Right kidney (tissue), 1 donor: Measurements from ENCODE around the gene ATP8B2.
"Not testable (repeated sequence)": the region's sequence is repeated elsewhere in the genome, so short reads cannot be mapped to it uniquely, and the experiment has no call there.

ENCODE experiments used
- DNase-seq: peaks from one replicate; pipeline ENCODE4 v3.0.0-alpha.2; 2016

Gene ATP8B2

GRCh38 chr1:154344977-154345837 is 19.9 kb downstream of the ATP8B2 start:
- DNase-seq: no peak

DNA sequence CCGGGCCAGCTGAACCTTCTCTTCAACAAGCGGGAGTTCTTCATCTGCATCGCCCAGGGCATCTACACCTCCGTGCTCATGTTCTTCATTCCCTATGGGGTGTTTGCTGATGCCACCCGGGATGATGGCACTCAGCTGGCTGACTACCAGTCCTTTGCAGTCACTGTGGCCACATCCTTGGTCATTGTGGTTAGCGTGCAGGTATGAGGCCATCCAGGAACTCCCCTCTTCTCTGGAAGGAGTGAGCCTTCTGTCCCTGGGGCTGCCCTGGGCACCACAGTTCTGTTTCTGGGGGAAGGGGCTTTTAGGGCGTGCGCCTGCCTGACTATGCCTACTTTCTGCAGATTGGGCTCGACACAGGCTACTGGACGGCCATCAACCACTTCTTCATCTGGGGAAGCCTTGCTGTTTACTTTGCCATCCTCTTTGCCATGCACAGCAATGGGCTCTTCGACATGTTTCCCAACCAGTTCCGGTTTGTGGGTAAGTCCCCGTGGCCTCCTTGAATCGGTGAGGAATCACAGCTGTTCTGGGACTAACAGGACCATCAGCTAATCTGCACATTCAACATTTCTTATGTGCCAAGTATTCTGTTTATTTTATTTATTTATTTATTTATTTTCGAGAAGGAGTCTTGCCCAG is 21.1 kb downstream of the ATP8B2 start:
- DNase-seq: no peak

- no peak for DNase-seq
Observed at GRCh38 chr1:154347961-154348360, 22.6 kb downstream of the ATP8B2 start.

DNA sequence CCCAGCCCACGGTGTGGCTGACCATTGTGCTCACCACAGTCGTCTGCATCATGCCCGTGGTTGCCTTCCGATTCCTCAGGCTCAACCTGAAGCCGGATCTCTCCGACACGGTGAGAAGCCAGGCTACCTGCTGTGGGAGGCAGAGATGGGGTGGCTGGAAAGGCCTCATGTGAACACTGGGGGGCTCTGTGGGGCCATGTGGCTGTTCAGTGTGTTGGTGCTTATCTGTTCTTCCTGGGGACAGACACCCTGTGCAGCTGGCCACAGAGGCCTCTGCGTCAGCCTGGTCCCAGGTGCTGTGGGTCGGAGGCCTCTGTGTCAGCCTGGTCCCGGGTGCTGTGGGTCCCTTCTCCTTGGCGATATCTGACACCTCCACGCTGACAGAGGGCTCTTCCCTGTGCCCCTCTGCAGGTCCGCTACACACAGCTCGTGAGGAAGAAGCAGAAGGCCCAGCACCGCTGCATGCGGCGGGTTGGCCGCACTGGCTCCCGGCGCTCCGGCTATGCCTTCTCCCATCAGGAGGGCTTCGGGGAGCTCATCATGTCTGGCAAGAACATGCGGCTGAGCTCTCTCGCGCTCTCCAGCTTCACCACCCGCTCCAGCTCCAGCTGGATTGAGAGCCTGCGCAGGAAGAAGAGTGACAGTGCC is 23.2 kb downstream of the ATP8B2 start:
- DNase-seq: no peak

DNA sequence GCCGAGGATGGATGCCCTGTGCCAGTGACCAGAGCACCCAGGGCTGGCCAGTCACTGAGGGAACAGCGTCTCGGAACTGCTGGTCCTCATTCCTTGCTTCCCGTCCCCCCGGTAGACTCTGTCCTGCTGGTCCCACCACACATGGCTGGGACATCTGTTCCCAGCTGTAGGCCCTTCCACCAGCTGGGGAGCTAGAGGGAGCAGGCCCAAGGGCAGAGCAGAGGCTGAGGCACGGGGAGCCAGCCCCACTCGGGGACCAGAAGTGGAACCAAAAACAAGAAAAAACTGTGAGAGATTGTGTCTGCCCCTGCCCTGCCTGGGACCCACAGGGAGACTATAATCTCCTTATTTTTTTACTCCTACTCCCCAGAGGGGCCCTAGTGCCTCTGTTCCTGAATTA is 23.8 kb downstream of the ATP8B2 start:
- DNase-seq: no peak

DNA sequence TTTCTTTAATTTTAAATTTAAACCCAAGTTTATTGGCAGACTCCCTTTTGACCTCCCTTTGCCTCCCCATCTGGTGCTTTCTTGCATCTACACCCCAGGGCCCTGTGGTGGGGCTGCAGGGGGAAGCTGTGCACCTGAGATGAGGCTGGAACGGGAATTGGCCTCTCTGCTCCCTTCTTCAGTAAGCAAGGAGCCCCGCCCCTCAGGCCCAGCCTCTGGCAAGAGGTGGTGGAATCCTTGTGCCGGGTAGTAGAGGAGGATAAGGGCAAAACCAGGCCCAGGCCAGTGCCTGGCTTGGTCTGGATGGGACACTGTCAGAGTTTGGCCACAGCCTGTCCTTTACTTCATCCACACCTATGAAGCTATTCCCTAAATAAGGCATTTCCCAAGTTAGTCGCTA is 25.1 kb downstream of the ATP8B2 start:
- no peak for DNase-seq

DNA sequence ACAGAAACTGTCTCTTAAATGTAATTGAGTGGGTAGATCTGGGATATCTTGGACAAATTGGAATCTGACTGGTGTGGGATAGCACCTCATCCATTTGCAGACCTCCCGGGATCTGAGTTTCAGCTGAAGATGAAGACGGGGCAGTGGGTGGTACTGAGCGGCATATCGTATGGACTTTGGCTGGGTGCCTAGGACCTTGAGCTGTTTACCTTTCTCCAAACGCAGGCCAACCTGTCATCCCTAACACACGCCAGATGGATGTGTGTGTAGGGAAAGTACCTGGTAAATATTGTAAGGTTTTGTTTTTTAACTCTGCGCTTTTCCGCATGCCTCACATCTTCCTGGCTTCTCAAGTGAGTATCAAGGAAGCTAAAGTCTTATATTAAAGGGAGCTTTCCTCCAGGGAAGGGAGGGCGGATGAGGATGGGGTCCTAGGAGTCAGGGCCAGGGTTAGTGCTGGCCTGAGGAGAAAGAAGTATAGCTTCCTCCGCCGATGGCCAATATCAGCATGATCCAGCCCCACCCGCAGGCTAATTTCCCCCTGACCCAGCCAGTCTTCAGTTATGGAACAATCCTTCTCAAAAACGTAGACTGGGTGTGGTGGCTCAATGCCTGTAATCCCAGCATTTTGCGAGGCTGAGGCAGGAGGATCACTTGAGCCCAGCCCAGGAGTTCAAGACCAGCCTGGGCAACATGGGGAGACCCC is 26.2 kb downstream of the ATP8B2 start:
- DNase-seq: no peak

DNA sequence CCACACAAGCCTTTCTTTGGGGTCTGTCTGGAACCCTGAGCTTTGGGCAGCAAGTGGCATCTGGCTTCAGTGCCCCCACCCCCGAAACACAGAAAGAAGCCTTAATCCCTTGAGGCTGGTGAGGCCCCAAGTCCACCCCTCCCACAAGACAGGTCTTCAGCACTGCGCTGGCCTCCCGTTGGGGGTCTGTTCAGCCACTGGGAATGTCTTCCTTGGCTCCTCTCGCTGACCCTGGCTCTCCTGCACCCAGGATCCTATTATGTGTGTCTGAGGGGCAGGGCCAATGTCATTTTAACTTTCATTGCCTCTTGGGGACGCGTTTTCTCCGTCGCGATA is 26.9 kb downstream of the ATP8B2 start:
- no peak for DNase-seq

- peak; percentile 64 for DNase-seq
Observed at GRCh38 chr1:154352581-154353459, 27.5 kb downstream of the ATP8B2 start.

- DNase-seq: no peak
Observed at GRCh38 chr1:154353460-154353904, 28.2 kb downstream of the ATP8B2 start.

DNA sequence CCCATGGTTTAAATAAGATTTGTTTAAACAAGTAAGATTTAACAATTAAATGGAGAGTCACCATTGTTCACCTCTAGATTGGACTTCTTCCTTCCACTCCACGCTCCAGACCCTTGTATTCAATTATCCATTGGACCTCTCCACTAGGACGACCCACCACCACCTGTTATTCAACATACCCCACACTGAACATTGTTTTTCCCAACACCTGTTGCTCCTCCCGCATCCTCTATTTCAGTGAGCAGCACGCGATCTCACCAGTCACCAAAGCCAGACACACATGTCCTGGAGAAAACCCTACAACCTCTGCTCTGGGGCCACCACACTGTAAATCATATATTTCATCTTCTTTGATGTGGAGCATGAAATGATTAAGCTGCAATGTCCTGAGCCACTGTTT is 28.6 kb downstream of the ATP8B2 start:
- DNase-seq: no peak

DNA sequence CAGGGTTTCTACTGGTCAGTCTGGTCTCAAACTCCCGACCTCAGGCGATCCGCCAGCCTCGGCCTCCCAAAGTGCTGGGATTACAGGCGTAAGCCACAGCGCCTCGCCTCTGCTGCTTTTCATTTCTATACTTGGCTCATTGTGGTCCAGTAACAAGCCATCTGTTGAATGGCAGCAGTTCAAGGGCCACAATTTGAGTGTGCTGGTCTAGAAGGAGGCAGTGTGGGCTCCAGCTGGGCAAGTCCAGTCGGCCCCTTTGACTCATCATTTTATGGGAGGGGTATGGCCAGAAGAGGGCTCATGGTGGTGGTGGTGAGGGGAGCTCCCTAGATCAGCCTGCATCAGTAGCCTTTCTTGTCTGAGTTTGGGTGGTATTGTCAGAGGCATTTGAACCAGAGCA is 33.2 kb downstream of the ATP8B2 start:
- DNase-seq: no peak

DNA sequence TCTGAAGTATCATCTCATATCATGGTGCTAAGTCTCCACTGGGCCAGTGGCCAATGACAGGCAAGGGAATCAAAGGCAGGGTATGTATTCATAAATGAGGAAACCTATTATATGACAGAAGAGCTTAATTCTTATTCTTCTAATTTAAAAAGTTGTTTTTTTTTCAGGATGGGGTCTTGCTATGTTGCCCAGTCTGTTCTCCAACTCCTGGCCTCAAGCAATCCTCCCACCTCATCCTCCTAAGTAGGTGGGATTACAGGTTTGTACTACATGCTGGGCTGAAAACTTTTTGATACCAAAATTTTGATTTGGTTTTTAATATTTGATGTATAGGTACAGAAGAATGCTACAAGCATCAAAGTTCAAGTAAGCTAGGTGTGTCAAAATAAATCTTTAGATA is 35.0 kb downstream of the ATP8B2 start:
- no peak for DNase-seq

DNA sequence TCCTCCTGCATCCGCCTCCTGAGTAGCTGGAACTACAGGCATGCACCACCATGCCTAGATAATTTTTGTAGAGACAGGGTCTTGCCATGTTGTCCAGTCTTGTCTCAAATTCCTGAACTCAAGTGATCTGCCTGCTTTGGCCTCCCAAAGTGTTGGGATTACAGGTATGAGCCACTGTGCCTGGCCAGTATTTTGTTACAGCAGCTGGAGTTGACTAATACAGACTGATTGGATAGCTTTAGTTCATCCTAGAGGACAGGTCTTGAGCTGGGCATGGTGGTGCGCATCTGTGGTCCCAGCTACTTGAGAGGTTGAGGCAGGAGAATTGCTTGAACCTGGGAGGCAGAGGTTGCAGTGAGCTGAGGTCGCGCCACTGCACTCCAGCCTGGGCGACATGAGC is 35.6 kb downstream of the ATP8B2 start:
- not testable (repeated sequence) for DNase-seq

GRCh38 chr1:154361357-154361756 is 36.0 kb downstream of the ATP8B2 start:
- no peak for DNase-seq

- DNase-seq: no peak
Observed at GRCh38 chr1:154371436-154371835, 46.1 kb downstream of the ATP8B2 start.

DNA sequence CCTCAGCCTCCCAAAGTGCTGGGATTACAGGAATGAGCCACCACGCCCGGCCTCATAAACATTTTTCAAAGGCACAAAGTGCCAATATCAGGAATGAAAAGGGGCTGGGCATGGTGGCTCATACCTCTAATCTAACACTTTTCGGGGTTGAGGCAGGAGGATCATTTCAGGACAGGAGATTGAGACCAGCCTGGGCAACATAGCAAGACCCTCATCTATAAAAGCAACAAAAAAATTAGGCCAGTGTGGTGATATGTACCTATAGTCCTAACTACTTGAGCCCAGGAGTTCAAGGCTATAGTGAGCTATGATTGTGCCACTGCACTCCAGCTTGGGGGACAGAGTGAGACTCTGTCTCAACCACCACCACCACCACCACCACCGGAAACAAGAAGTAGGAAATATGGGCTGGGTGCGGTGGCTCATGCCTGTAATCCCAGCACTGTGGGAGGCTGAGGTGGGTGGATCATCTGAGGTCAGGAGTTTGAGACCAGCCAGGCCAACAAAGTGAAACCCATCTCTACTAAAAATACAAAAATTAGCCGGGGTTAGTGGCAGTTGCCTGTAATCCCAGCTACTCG is 48.5 kb downstream of the ATP8B2 start:
- DNase-seq: not testable (repeated sequence)

DNA sequence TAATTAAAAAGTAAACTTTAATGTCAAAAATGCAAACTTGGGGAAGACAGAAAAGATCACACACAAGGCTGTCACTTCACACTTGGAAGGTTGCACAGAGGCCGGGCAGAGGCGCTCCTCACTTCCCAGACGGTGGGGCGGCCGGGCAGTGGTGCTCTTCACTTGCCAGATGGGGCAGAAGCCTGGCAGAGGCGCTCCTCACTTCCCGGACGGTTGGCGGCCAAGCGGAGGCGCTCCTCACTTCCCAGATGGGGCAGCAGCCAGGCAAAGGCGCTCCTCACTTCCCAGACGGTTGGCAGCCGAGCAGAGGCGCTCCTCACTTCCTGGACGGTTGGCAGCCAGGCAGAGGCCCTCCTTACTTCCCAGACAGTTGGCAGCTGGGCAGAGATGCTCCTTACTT is 54.0 kb downstream of the ATP8B2 start:
- no peak for DNase-seq

DNA sequence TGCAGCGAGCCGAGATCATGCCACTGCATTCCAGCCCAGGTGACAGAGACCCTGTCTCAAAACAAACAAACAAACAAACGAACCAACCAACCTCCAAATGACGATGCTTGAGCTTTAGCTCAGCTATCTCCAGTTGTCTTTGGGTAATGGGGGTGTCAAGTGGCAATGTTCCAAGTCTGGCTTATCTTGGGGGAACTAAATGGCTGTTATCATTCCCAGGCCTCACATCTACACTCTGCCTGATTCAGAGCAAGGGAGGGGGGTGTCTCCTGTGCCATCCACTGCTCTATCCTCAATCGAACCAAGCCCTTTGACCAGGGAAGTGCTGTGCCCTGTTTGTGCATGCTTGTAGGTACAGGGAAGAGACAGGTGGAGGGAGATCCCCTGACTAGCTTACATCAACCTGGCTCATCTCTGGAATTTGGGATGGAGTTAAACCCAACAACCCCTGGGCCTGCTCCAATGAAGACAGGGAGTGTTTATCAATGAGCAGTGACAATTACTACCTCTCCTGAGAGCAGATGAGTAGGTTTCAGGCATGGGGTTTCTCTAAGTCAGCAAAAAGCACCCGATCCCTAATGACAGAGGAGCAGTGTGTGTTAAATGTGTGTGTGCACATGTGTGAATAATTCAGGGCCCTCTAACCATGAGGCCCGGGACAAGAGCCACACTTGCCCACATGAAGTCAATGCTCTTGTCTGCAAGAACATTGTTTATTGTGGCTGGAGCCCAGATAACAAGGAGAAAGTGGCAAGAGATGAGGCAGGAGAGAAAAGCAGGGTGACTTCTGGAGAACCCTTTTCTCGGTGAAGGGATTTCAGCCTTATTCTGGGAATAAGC is 59.5 kb downstream of the ATP8B2 start:
- DNase-seq: no peak

DNA sequence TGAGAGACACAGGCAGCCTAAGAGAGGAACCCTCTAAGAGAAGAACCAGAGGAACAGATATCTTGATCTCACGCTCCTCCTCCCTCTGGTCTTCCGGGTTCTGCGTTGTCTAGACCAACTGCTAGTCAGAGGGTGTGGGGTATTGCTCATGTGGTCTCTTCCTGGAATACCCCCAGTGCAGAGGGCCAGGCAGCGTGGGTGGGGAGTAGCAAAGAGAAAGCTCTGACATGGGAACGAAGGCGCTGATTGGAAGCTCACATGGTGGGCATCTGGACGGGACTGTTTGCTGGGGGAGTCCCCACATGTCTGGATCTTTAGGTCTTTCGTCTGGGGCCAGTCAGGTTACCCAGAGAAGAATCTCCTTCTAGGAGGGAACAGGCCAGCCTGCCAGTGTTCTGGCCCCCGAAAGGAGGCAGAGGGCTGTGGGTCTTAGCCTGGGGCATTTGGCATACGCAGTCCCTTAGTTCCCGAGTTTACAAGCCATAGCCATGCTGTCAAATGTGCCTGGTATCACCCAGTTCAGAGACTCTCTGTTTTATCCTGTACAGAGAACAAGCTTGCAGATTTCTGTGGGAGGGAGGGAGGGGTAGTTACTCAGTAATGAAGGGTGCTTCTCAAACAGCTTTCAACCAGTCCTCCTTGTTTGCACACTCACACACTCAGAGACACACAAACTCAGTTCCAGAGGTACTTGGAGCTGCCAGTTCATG is 61.5 kb downstream of the ATP8B2 start:
- no peak for DNase-seq
